Measurements from ENCODE around the gene GRB14.
"Not testable (repeated sequence)": the region's sequence is repeated elsewhere in the genome, so short reads cannot be mapped to it uniquely, and the experiment has no call there.

The GRB14 gene

GRCh38 chr2:164551519-164551918 lies 69.8 kb downstream of the GRB14 start:
- no peak for DNase-seq

DNA sequence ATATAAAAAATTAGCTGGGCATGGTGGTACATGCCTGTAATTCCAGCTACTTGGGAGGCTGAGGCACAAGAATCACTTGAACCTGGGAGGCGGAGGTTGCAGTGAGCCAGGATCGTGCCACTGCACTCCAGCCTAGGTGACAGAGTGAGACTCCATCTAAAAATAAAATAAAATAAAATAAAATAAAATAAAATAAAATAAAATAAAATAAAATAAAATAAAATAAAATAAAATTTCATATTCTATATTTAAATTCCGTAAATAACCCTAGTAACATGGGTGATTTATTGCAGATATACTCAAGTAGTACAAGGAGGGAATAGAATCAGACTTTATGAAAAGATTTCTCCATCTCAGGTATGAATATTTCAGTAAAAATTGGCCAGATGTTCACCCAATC lies 71.6 kb downstream of the GRB14 start:
- not testable (repeated sequence) for DNase-seq

- no peak for DNase-seq
Observed at GRCh38 chr2:164545484-164545883, 75.8 kb downstream of the GRB14 start.

DNA sequence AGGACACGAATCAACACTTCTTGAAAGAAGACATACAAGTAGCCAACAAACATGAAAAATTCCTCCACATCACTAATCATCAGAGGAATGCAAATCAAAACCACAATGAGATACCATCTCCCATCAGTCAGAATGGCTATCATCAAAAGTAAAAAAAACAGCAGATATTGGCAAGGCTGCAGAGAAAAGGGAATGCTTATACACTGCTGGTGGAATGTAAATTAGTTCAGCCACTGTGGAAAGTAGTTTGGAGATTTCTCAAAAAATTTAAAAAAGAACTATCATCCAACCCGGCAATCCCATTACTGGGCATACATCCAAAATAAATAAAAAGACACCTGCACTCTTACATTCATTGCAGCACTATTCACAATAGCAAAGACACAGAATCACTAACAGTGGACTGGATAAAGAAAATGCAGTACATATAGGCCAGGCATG lies 78.7 kb downstream of the GRB14 start:
- no peak for DNase-seq

- DNase-seq = peak; percentile 18
Observed at GRCh38 chr2:164538240-164538866, 82.9 kb downstream of the GRB14 start.

GRCh38 chr2:164535280-164536025 lies 85.8 kb downstream of the GRB14 start:
- peak; percentile 13 for DNase-seq

DNA sequence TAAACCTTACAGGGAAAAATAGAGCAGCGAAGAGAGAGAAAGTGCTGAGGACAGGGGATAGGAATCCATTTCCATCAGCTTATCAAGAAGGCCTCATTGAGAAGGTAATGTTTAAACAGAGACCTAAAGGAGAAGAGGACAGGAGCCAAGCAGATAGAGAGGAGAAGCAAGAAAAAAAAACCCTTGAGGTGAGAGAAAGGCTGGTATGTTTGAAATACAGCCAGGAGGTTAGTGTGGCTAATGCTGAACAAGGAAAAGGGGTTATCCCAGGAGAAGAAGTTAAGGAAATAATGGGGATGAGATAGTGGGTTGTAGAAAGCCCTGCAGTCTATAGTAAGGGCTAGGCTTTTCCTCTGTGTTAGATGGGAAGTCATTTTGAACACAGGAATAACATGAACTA lies 90.8 kb downstream of the GRB14 start:
- no peak for DNase-seq

- DNase-seq = no peak
Observed at GRCh38 chr2:164523726-164524125, 97.6 kb downstream of the GRB14 start.

DNA sequence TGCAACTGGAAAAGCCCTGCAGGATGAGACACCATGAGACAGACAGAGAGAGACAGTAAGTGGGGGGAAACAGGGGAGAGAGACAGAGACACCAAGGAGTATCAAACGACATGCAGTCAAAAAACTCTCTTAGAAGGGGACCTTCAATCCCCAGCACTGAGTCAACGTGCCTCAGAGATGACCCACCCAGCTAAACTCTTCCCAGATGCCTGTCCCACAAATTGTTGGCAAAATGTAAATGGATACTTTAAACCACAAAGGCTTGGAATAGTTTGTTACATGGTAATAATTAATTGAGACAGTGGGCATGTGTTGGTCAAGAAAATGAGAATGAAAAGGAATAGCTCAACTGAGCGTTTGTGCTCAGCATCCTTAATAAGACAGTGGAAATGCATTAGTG lies 98.3 kb downstream of the GRB14 start:
- DNase-seq = no peak

DNA sequence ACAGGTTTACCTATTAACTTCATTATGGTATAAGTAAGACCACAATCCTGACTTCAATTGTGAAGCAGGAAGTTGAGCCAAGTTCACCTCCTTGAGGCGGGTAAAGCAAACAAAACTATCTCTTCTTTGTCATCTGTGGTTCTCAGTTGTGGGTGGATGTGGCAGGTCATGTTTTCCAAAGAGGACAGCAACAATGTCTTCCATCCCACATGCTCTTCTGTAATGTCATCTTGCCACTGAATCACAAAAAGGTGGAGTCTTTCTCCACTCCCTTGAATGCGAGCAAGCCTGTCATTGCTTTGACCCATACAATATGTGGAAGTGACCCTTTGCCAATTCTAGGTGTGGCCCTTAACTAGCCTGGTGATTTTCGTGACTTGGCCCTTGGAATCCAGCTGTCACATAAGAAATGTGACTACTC lies 98.7 kb downstream of the GRB14 start:
- DNase-seq = no peak

DNA sequence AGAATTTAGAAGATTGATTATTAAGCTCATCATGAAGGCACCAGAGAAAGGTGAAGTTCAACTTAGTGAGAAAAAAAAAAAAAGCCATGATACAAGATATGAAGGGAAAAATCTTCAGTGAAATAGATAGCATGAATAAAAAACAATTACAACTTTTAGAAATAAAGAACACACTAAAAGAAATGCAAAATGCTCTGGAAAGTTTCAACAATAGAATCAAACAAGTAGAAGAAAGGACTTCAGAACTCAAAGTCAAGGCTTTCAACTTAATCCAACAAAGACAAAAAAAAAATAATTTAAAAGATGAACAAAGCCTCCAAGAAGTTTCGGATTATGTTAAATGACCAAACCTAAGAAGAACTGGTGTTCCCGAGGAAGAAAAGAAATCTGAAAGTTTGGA lies 105.5 kb downstream of the GRB14 start:
- DNase-seq = no peak

DNA sequence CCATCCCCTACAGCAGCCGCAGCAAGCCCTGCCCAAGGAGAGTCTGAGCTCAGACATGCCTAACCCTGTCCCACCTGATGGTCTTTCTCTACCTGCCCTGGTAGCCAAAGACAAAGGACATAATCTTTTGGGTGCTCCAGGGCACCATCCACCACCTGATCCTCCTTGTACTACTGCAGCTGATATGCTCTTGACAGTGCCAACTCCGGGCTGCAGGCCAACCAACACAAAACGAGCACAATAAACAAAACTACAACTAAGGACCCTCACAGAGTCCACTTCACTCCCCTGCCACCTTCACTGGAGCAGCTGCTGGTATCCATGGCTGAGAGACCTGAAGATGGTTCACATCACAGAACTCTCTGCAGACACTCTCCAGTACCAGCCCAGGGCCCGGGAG lies 106.3 kb downstream of the GRB14 start:
- DNase-seq = no peak

DNA sequence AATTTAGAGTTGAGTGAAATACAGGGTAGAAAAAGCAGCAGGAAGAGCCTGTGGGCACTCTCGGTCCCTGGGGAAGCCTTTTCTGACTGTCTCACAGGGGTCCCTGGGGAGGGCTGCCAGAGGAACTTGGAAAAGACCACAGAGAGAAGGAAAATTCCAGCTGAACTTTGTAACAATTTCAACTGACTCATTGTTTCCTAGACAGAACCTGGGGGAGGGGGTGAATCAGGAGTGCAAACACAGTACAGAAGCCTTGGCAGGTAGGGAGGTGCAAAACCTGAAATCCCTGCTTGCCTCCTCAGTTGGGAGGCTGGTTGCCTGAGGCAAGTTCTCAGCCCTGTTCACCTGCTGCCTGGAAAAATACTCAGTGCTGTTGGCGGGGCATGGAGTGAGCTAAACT lies 106.8 kb downstream of the GRB14 start:
- DNase-seq = no peak

DNA sequence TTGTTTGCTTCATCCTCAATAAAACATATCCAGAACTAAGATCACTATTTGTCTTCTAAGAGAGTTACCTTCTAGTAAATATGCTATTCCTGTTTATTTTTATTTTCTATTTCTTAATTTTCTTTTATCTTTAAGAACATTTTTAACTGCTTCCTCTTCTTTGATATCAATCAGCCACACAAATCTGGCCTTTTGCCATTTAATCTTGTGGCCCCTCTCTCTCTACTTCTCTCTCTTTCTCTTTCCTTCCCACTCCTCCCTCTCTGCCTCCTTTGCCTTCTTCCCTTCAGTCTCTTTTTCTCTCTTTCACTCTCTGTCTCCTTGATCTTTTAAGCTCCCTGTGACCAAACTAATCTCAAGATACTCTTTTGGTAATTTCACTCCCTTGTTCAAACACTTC lies 108.4 kb downstream of the GRB14 start:
- DNase-seq = no peak

- no peak for DNase-seq
Observed at GRCh38 chr2:164511738-164512137, 109.5 kb downstream of the GRB14 start.

GRCh38 chr2:164510895-164511294 lies 110.4 kb downstream of the GRB14 start:
- no peak for DNase-seq

DNA sequence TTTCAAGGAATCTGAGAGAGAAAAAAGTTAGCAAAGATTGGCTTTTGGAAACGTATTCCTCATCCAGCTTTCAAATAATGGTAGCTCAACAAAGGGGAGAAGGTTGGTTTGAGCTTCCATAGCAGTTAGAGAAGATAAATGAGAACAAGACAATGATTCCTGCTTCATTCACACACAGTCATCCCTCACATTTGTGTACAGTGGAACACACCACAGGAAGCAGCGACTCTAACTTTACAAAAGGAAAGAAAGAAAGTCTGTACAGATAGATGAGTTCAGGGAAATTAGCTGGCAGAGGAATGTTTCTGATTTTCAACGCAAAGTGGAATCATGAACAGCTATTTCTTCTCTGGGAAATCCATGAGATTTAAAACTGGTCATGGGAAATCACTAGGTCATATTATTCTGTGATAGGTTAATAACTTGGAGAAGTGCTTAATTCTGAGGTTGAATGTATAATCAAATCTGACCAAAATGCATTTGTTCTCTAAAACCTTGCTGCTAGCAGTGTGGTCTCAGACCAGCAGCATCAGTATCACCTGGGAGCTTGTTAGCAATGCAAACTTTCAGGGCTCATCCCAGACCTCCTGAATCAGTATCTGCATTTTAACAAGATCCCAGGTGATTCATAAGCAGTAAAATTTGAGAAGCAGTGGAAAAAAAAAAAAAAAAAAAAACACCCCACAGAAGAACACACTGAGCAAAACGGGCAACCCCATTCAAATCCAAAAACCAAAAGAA lies 112.0 kb downstream of the GRB14 start:
- DNase-seq = no peak

DNA sequence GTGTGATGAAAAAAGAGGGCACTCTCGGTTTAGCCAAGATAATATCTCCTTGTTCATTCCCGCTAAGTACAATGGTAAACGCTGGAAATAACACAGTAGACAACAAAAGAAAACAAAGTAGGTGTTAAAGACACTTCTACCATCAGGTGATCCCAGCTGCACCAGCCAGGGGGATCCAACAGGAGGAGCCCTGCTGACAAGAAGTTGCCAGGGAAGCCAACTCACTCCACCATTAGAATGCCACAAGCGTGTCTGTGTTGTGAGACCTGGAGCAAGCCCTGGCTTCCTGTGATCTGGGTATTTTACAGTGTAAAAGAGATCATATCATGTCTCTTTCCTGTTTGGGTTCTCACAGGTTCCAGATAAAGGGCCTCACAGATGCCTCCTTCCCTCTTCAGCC lies 117.0 kb downstream of the GRB14 start:
- DNase-seq = no peak

DNA sequence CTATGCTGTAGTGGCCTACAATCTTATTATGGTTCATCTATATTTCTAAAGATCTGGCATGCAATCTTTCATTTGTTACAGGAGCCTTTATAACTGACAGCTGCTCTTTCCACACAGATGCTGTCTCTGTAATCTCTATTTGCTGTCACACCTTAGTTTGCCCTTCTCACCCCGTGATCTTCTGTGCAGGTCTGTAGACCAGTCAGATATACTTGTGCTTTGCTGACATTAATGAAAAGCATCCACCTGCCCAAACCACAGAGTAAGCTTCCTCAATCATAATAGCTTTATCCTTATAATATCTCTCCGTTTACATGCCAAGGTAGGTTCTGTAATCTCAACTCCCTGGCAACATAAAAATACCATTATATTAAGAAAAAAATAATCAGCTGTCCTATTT lies 122.4 kb downstream of the GRB14 start:
- no peak for DNase-seq

DNA sequence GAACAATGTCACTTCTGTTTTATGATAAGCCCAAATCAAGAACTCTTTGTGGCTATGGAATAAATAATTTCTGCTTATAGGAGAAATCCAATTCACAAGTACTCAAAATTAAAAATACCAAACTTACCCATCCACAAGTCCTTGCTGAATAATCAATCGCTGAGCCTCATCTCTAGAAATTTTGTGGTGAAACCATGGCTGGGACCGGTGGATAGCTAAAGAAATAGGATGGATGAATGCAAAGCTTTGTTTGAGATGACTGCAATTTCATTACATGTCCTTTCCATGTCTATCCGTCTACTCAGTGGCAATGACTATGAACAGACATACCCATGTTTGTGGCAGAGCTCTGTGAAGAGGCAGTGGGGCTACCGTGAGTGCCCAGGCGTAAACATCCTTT lies 124.4 kb downstream of the GRB14 start:
- no peak for DNase-seq

DNA sequence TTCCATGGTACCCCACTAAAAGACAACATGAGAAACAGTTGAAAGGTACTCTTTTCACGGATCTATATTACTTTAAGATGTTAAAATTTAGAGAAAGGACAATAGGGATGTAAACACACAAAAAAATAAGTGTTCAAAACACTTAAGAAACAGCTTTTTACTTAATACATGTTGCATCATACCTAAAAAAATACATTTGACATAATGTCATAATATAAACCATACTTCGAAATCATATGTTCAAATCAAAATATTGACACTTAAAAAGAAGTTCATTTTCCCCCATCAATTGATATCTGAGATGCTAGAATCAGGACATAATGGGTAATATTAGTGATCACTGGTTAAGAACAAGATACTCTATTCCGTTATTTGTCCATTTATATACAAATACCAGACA lies 124.9 kb downstream of the GRB14 start:
- DNase-seq = no peak

DNA sequence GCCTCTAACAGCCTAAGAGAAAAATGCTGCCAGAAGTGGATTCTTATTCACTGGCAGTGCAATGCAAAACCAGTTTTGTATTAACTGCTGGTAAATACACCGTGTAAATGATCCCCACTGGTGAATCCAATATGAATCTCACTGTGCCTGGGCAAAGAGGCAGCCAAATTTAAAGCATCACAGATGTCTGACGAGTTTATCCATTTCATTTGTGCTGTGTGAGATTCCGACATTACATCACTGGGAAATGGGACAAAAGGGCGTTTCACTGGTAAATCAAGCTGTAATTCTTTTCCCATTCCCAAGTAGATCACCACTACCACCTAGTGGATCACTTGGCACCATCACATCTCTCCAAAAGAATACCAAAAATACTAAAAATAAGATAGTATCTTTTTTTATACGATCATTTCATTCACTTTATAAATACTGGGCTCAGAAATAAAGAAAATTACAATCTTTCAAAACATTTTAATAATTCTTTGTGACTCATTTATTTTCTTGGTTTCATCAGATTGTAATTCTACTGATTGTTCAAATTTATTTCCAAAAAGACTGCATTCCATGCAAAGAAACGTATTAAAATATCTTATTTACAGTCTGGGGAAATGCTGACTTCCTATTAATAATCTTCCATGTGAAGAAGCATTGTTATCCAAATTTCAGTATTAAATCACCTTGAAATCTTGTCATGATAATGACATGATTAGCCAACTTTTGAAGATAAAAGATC lies 125.6 kb downstream of the GRB14 start:
- peak; percentile 50 for DNase-seq

DNA sequence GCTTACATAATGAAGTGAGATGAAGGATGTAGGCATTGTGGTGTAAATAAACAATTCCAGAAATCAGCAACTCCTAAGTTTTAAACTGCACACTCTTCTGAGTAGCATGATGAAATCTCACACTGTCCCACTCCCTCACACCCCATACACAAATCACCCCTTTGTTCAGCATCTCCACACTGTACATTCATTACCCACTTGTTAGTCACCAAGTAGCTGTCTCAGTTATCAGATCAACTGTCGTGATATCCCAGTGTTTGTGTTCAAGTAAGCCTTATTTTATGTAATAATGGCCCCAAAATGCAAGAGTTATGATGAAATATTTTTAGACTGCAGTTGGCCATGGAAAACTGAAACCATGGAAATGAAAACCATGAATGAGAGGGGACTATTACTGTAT lies 135.7 kb downstream of the GRB14 start:
- no peak for DNase-seq

Measured in retina (tissue), 1 donor.